BJ (cell line): ENCODE measurements around the gene SEPTIN2. TPM values are rescaled to one million over a fixed set of nuclear protein-coding genes. Genes with fewer than 3 reads are reported as not detected.

Experiments
- CTCF ChIA-PET: fragments of 350-600 bp; formaldehyde crosslinking; extraction: SDS; loops from one replicate; lab custom pipeline; 2021; ENCODE audit warnings: antibody characterized with exemption, inconsistent platforms; lab: Yijun Ruan, JAX
- POLR2A ChIA-PET: fragments of 300-600 bp; sonication (Branson Sonifier 250); formaldehyde crosslinking; extraction: SDS; loops from one replicate; lab custom pipeline; 2021; ENCODE audit warnings: antibody characterized with exemption; lab: Charles Lee
- DNase-seq: peaks from one replicate; pipeline ENCODE4 v3.0.0-alpha.2; 2011; ENCODE audit warnings: low read depth
- H3K27me3 ChIP-seq: 2 replicates; pipeline ENCODE4 v1.6.0; 2011; ENCODE audit warnings: low read length; ENCODE audit not compliant: control insufficient read depth, insufficient read depth
- H3K36me3 ChIP-seq: 2 replicates; pipeline ENCODE4 v1.5.1; 2011; ENCODE audit warnings: low read length; ENCODE audit not compliant: control insufficient read depth, insufficient read depth
- H3K4me3 ChIP-seq: 2 replicates; pipeline ENCODE4 v1.5.1; 2011; ENCODE audit warnings: low read depth, mild to moderate bottlenecking, control low read depth, low read length
- polyA plus RNA-seq: library from polyadenylated mRNA; depleted of rRNA; stranded (reverse); fragments of >200 nt; gene quantifications from 2 replicates; pipeline ENCODE4 v1.2.3, GENCODE V29; 2011
- TF ChIP-seq, protein P1 (sequence below): IDR thresholded peaks from 2 replicates; pipeline ENCODE4 v1.5.1; 2011; ENCODE audit warnings: low read depth, mild to moderate bottlenecking, control low read depth, inconsistent platforms, low read length, moderate library complexity; ENCODE audit not compliant: insufficient read depth

SEPTIN2 gene
- polyA plus RNA-seq, 1 experiment: 336 TPM

DNA sequence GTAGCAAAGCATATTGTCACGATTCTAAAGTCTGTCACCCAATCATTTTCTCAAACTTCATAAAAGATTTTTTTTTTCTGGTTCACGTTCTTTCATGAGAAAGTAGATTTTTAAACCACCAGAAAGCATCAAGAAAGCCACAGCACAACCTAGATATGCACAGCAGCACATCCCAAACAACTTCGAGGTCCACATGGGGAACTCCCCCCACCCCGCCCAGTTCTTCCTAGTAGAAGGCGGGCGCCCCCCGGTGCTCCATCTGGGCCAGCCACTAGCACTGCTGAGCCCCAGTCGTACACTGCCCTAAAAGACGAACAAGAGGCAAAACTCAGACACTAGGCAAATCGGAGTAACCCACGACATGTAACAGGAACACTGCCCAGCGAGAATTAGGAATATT, 15.7 kb upstream of the SEPTIN2 start:
- TF ChIP-seq, protein P1, sequence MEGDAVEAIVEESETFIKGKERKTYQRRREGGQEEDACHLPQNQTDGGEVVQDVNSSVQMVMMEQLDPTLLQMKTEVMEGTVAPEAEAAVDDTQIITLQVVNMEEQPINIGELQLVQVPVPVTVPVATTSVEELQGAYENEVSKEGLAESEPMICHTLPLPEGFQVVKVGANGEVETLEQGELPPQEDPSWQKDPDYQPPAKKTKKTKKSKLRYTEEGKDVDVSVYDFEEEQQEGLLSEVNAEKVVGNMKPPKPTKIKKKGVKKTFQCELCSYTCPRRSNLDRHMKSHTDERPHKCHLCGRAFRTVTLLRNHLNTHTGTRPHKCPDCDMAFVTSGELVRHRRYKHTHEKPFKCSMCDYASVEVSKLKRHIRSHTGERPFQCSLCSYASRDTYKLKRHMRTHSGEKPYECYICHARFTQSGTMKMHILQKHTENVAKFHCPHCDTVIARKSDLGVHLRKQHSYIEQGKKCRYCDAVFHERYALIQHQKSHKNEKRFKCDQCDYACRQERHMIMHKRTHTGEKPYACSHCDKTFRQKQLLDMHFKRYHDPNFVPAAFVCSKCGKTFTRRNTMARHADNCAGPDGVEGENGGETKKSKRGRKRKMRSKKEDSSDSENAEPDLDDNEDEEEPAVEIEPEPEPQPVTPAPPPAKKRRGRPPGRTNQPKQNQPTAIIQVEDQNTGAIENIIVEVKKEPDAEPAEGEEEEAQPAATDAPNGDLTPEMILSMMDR: no peak
- ChIA-PET POLR2A (no interaction called here), CTCF (no interaction called here)
- Histone ChIP-seq H3K4me3 (no peak overlapping the region), H3K36me3 (peaks cover 2% of the 10 kb centered on the region; the same call in 1 of the 2 replicates), H3K27me3 (no peaks in the 10 kb centered on the region)
- DNase-seq: no peak

DNA sequence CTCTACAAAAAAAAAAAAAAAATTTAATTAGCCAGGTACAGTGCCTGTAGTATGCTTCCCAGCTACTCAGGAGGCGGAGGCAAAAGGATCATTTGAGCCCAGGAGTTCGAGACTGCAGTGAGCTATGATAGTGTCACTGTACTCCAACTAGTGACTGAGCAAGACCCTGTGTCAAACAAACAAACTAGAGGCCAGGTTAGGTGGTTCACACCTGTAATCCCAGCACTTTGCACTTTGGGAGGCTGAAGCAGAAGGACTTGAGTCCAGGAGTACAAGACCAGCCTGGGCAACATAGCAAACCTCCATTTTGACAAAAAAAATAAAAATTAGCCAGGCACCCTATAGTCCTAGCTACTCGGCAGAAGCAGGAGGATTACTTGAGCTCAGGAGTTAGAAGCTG, 13.6 kb upstream of the SEPTIN2 start:
- TF ChIP-seq, protein P1: no peak
- no peaks in the 10 kb centered on the region; the same call in 1 of the 2 replicates for H3K36me3 ChIP-seq
- no peak for DNase-seq
- ChIA-PET CTCF (interaction anchor here (1.7 kb wide), 1 partner anchor 12 kb away, joined by 4 read pairs; no protein-coding TSS in a partner anchor), POLR2A (no interaction called here)
- no peak overlapping the region for H3K4me3 ChIP-seq
- H3K27me3 ChIP-seq: no peaks in the 10 kb centered on the region

DNA sequence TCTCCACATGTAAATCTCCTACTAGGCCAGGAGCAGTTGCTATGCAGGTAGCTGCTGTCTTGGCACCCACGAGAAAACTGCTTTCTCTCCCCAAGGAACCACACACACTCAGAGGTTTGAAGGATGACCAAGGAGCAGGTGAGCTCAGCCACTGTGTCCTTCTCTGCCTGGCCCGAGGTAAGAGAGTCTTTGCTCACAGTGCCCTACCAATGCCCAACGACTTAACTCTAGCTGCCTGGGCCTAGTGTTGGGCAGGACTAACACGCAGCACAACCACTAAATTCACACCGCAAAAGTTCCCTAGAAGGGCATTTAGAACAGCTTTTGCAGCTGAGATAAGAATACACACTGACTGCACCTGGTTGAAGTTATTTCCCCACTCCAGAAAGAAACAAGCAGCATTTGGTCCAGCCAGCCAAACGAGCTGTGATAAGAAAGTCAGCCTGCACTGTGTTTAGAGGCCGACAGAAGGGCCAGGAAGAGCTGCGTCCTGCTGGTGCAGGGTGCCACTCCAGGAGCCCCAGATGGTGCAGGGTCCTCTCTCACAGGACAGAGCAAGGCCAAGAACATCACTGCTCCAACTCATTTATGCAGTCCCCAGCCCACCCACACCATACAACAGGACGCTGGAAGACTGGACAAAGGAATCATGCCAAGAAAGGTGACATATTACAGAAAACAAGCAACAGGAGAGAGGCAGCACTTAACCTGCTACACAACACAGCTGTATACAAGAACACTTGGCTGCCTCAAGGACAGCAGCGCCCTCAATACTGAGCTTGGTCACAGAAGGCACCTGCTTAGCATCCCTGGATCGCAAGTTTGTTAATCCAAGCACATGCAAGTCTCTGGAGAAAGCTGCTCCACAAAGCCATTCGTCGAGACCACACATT, 12.7 kb upstream of the SEPTIN2 start:
- Histone ChIP-seq H3K27me3 (no peaks in the 10 kb centered on the region), H3K36me3 (no peaks in the 10 kb centered on the region; the same call in 1 of the 2 replicates), H3K4me3 (no peak overlapping the region)
- TF ChIP-seq, protein P1: no peak
- no peak for DNase-seq
- POLR2A ChIA-PET: no interaction called here
- CTCF ChIA-PET: interaction anchor here (1.4 to 1.8 kb wide), 3 partner anchors 12 to 19 kb away, joined by 4 to 5 read pairs (median 4); partner anchors contain the start of gene HDLBP

DNA sequence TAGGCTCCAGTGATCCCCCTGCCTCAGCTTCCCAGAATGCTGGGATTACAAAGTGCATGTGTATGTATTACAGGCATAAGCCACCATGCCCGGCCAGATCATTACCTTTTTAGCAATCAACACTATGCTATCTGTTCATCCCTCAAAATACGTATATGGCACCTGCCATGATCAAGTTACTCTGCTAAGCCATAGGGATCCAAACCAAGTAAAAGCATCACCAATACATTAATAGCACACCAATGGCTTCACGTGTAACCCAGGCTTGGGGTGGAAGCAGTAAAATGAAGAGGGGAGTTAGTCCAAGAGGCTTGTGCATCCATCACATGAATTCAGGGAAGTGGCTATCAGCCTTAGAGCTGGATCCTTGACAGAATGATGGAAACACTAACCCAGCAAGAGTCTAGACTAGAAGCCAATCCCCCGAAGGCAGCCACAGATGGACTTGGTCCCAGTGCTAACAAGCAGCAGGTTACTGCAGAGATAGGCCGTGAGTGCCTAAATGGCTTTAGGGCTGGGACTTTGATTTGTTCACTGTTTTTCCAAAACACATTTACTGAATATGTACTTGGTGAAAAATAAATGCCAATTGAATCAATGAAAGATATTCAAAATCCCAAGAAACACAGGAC, 11.6 kb upstream of the SEPTIN2 start:
- H3K4me3 ChIP-seq: no peak overlapping the region
- no peak for DNase-seq
- H3K27me3 ChIP-seq: no peaks in the 10 kb centered on the region
- CTCF ChIA-PET: interaction anchor here (1.4 to 1.8 kb wide), 2 partner anchors 11 to 21 kb away, joined by 4 to 5 read pairs; partner anchors contain the start of gene HDLBP
- TF ChIP-seq, protein P1: no peak
- POLR2A ChIA-PET: no interaction called here
- no peaks in the 10 kb centered on the region; the same call in 1 of the 2 replicates for H3K36me3 ChIP-seq

DNA sequence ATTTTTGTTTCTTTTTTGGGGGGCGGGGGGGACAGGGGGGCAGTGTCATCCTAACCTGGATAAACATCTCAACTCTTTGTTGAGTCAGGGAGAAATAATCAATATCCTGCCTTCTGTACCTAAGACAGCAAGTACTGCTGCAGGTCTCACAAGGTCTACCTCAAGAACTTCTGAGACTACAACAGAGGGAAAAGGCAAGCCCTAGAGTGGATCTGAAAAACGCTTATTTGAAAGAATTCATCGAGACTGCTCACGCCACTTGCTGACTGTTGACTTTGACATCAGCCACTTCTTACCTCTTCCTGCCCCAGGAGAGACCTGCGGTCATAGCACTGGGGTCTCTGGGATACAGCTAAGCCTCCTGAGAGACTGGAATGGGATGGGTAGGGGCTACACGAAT, 8.7 kb upstream of the SEPTIN2 start:
- POLR2A ChIA-PET: interaction anchor here (0.6 kb wide), 1 partner anchor 721 kb away, joined by 4 read pairs; no protein-coding TSS in a partner anchor
- DNase-seq: no peak
- no peaks in the 10 kb centered on the region for H3K27me3 ChIP-seq
- no peaks in the 10 kb centered on the region; the same call in 1 of the 2 replicates for H3K36me3 ChIP-seq
- no peak overlapping the region for H3K4me3 ChIP-seq
- TF ChIP-seq, protein P1: no peak
- CTCF ChIA-PET: interaction anchor here (1.4 kb wide), 1 partner anchor 29 kb away, joined by 3 read pairs; no protein-coding TSS in a partner anchor
